Measurements from ENCODE around the gene HRH4.

GRCh38 chr18:24499814-24500213 is 39.4 kb downstream of the HRH4 start:
- no peak for TF ChIP-seq POLR2A (IDR thresholded peaks at IDR 0.05)
- TF ChIP-seq CTCF (IDR thresholded peaks at IDR 0.05) = no peak
